OCI-LY1 (cell line): ENCODE results near the gene SLCO3A1.

Experiments used
- H2AFZ ChIP-seq: fragments of 200-600 bp; sonication (generic), shearing (Covaris generic); 2 replicates; pipeline ENCODE4 v1.6.0; 2014; ENCODE audit warnings: antibody characterized with exemption, mild to moderate bottlenecking, low read length
- H3F3A ChIP-seq: fragments of 200-600 bp; sonication (generic), shearing (Covaris generic); 2 replicates; pipeline ENCODE4 v1.6.0; 2014; ENCODE audit warnings: mild to moderate bottlenecking, antibody characterized with exemption, low read length, moderate library complexity; ENCODE audit not compliant: insufficient read depth
- H3K27ac ChIP-seq: fragments of 200-600 bp; sonication (generic); 2 replicates; pipeline ENCODE4 v1.5.1; 2014; ENCODE audit warnings: low read length, mixed run types, mild to moderate bottlenecking, low read depth; ENCODE audit not compliant: poor library complexity, severe bottlenecking
- H3K27me3 ChIP-seq: fragments of 200-600 bp; sonication (generic); 2 replicates; pipeline ENCODE4 v1.6.0; 2014; ENCODE audit warnings: antibody characterized with exemption, mild to moderate bottlenecking, low read length, moderate library complexity; ENCODE audit not compliant: insufficient read depth
- H3K36me3 ChIP-seq: fragments of 200-600 bp; sonication (generic); 2 replicates; pipeline ENCODE4 v1.6.1; 2014; ENCODE audit warnings: mild to moderate bottlenecking, antibody characterized with exemption, low read length, moderate library complexity, mixed read lengths; ENCODE audit not compliant: insufficient read depth
- H3K4me1 ChIP-seq: fragments of 200-600 bp; sonication (generic); 2 replicates; pipeline ENCODE4 v1.5.1; 2014; ENCODE audit warnings: mild to moderate bottlenecking, low read length, moderate library complexity; ENCODE audit not compliant: insufficient read depth, severe bottlenecking
- H3K4me2 ChIP-seq: fragments of 200-600 bp; sonication (generic), shearing (Covaris generic); 2 replicates; pipeline ENCODE4 v1.6.1; 2014; ENCODE audit warnings: low read length
- H3K4me3 ChIP-seq: fragments of 200-600 bp; sonication (generic); 2 replicates; pipeline ENCODE4 v1.5.1; 2014; ENCODE audit warnings: low read length, low read depth, mild to moderate bottlenecking, mixed read lengths; ENCODE audit not compliant: poor library complexity, severe bottlenecking
- H3K79me2 ChIP-seq: fragments of 200-600 bp; shearing (Covaris generic); 2 replicates; pipeline ENCODE4 v1.6.1; 2016; ENCODE audit warnings: mixed run types, low read length, mixed read lengths; ENCODE audit not compliant: insufficient read depth
- H3K9ac ChIP-seq: fragments of 200-600 bp; sonication (generic), shearing (Covaris generic); 2 replicates; pipeline ENCODE4 v1.6.1; 2014; ENCODE audit warnings: mild to moderate bottlenecking, low read length, mixed read lengths
- H3K9me2 ChIP-seq: fragments of 200-600 bp; sonication (generic), shearing (Covaris generic); 2 replicates; pipeline ENCODE4 v1.6.1; 2014; ENCODE audit warnings: low read depth, mild to moderate bottlenecking, low read length, mixed read lengths
- H3K9me3 ChIP-seq: fragments of 200-600 bp; shearing (Covaris generic); 2 replicates; pipeline ENCODE4 v1.6.1; 2014; ENCODE audit warnings: low read length, mixed read lengths
- H4K20me1 ChIP-seq: fragments of 200-600 bp; sonication (generic), shearing (Covaris generic); 2 replicates; pipeline ENCODE4 v1.6.0; 2016; ENCODE audit warnings: mild to moderate bottlenecking, low read length; ENCODE audit not compliant: insufficient read depth
- EZH2 ChIP-seq: fragments of 200-600 bp; sonication (generic), shearing (Covaris generic); IDR thresholded peaks from 2 replicates; pipeline ENCODE4 v1.8.0; 2017; ENCODE audit warnings: borderline replicate concordance, mixed run types, mild to moderate bottlenecking, antibody characterized with exemption, low read length, moderate library complexity, mixed read lengths
- TF ChIP-seq, protein P1 (sequence below): fragments of 200-600 bp; sonication (generic), shearing (Covaris generic); IDR thresholded peaks from 2 replicates; pipeline ENCODE4 v1.5.1; 2017; ENCODE audit warnings: mild to moderate bottlenecking, antibody characterized with exemption, low read length, moderate library complexity, mixed read lengths

SLCO3A1 gene

DNA sequence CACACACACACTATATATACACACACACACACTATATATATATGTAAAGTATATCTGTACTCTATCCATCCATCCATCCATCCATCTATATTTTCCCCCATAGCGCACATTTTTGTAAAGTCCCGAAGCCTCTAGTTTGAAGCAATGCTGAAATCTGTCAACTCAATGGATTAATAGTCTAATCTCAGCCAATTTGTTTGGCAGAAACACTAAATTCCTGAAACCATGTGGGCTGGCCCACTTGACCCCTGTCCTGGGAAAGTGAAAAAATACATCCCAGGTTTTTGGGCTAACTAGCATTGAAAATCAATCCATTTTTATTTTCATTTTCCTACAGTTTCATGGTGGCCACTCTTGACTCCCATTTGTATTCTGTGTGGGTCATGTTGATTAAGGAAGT lies 166.7 kb downstream of the SLCO3A1 start:
- Histone ChIP-seq H3K36me3 (no peaks in the 10 kb centered on the region), H3K9me2 (no peaks in the 10 kb centered on the region), H3F3A (no peaks in the 10 kb centered on the region), H3K4me2 (no peak overlapping the region), H3K27ac (no peak overlapping the region), H3K9me3 (no peaks in the 10 kb centered on the region), H3K79me2 (no peaks in the 10 kb centered on the region), H3K4me3 (no peak overlapping the region), H3K27me3 (no peaks in the 10 kb centered on the region), H4K20me1 (no peaks in the 10 kb centered on the region), H3K9ac (no peak overlapping the region), H2AFZ (no peak overlapping the region), H3K4me1 (no peaks in the 10 kb centered on the region)
- TF ChIP-seq EZH2 = no peak
- TF ChIP-seq, protein P1, sequence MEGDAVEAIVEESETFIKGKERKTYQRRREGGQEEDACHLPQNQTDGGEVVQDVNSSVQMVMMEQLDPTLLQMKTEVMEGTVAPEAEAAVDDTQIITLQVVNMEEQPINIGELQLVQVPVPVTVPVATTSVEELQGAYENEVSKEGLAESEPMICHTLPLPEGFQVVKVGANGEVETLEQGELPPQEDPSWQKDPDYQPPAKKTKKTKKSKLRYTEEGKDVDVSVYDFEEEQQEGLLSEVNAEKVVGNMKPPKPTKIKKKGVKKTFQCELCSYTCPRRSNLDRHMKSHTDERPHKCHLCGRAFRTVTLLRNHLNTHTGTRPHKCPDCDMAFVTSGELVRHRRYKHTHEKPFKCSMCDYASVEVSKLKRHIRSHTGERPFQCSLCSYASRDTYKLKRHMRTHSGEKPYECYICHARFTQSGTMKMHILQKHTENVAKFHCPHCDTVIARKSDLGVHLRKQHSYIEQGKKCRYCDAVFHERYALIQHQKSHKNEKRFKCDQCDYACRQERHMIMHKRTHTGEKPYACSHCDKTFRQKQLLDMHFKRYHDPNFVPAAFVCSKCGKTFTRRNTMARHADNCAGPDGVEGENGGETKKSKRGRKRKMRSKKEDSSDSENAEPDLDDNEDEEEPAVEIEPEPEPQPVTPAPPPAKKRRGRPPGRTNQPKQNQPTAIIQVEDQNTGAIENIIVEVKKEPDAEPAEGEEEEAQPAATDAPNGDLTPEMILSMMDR = no peak

DNA sequence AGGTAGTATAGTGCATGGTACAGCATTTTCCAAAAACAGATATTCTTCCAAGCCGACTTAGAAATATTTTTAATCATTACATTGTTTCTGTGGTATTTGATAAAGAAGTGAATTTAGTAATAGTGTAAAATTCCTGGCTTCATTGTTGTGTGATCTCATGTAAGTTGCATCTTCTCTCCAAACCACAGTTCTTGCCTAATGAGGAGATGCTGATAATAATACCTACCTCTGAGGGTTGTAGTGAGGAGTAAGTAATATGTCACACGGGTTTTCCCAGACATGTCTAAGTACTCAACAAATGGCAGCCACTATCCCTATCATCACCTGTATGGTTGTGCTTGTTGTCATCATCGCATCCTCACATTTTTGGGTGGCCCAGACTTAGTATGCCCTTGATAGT lies 167.3 kb downstream of the SLCO3A1 start:
- Histone ChIP-seq H3K9me2 (no peaks in the 10 kb centered on the region), H4K20me1 (no peaks in the 10 kb centered on the region), H3K9ac (no peak overlapping the region), H3K4me2 (no peak overlapping the region), H2AFZ (no peak overlapping the region), H3K4me1 (no peaks in the 10 kb centered on the region), H3K4me3 (no peak overlapping the region), H3K27me3 (no peaks in the 10 kb centered on the region), H3K27ac (no peak overlapping the region), H3K36me3 (no peaks in the 10 kb centered on the region), H3F3A (no peaks in the 10 kb centered on the region), H3K79me2 (no peaks in the 10 kb centered on the region), H3K9me3 (no peaks in the 10 kb centered on the region)
- no peak for TF ChIP-seq EZH2
- TF ChIP-seq, protein P1 = no peak

DNA sequence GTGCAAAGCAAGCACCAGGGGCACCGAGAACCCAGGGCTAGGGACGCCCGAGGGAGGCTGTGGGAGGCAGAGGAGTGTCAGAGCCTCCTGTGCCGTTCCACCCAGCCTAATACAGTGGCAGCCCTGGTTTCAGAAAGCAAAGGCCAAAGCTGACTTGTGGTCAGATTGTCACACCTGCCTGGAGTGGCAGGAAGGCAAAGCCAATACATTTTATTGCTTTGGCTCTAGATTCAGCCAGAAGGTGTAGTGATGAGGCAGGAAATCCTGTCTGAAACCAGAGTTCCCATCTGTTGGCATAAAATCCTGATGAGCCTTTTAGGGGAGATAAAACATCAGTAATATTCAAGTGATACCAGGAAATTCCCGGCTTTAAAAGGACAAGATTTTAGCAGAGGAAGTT lies 168.3 kb downstream of the SLCO3A1 start:
- no peak overlapping the region for H3K4me3 ChIP-seq
- no peak overlapping the region for H3K9ac ChIP-seq
- H3K4me1 ChIP-seq = no peaks in the 10 kb centered on the region
- no peaks in the 10 kb centered on the region for H3K9me3 ChIP-seq
- H2AFZ ChIP-seq = no peak overlapping the region
- H3K36me3 ChIP-seq = no peaks in the 10 kb centered on the region
- no peaks in the 10 kb centered on the region for H4K20me1 ChIP-seq
- TF ChIP-seq EZH2 = no peak
- TF ChIP-seq, protein P1 = no peak
- H3K79me2 ChIP-seq = no peaks in the 10 kb centered on the region
- no peaks in the 10 kb centered on the region for H3K27me3 ChIP-seq
- no peak overlapping the region for H3K27ac ChIP-seq
- no peak overlapping the region for H3K4me2 ChIP-seq
- no peaks in the 10 kb centered on the region for H3F3A ChIP-seq
- no peaks in the 10 kb centered on the region for H3K9me2 ChIP-seq
